ENCODE results near the gene RXRA.

The RXRA gene

GRCh38 chr9:134328341-134328840, 2.1 kb downstream of the RXRA start:
- peak overlapping the region; percentile 74 for H3K27ac Mint-ChIP-seq
- H3K4me1 Mint-ChIP-seq, result peaks cover 59% of the 10 kb centered on the region
- no peak for DNase-seq
- peak overlapping the region; percentile 78 for H3K4me3 Mint-ChIP-seq
- peaks cover 2% of the 10 kb centered on the region for H3K27me3 Mint-ChIP-seq (ENCODE audit: low read depth, poor library complexity)
- H3K9me3 Mint-ChIP-seq, result no peaks in the 10 kb centered on the region
- H3K36me3 Mint-ChIP-seq (ENCODE audit: low read depth), result no peaks in the 10 kb centered on the region
- TF ChIP-seq CTCF (IDR thresholded peaks at IDR 0.05), result no peak

GRCh38 chr9:134328841-134329575, 2.8 kb downstream of the RXRA start:
- Mint-ChIP-seq H3K4me1 (peaks cover 58% of the 10 kb centered on the region), H3K27ac (peak overlapping the region; percentile 75), H3K36me3 (ENCODE audit: low read depth) (no peaks in the 10 kb centered on the region), H3K4me3 (peak overlapping the region; percentile 78), H3K9me3 (no peaks in the 10 kb centered on the region), H3K27me3 (ENCODE audit: low read depth, poor library complexity) (peaks cover 2% of the 10 kb centered on the region)
- TF ChIP-seq CTCF (IDR thresholded peaks at IDR 0.05), result no peak
- no peak for DNase-seq

GRCh38 chr9:134329576-134329855, 3.3 kb downstream of the RXRA start:
- peaks cover 53% of the 10 kb centered on the region for H3K4me1 Mint-ChIP-seq

GRCh38 chr9:134329886-134330285, 3.6 kb downstream of the RXRA start:
- TF ChIP-seq CTCF (IDR thresholded peaks at IDR 0.05), result no peak
- no peaks in the 10 kb centered on the region for H3K9me3 Mint-ChIP-seq
- H3K27ac Mint-ChIP-seq, result no peak overlapping the region
- H3K4me3 Mint-ChIP-seq, result peak overlapping the region; percentile 5
- no peak for DNase-seq
- peaks cover 53% of the 10 kb centered on the region for H3K4me1 Mint-ChIP-seq
- H3K27me3 Mint-ChIP-seq (ENCODE audit: low read depth, poor library complexity), result peaks cover 2% of the 10 kb centered on the region
- H3K36me3 Mint-ChIP-seq (ENCODE audit: low read depth), result no peaks in the 10 kb centered on the region

More at GRCh38 chr9:134329576-134329855, 3.3 kb downstream of the RXRA start:
- no peak for DNase-seq
- no peak overlapping the region for H3K4me3 Mint-ChIP-seq
- H3K9me3 Mint-ChIP-seq, result no peaks in the 10 kb centered on the region
- H3K27me3 Mint-ChIP-seq (ENCODE audit: low read depth, poor library complexity), result peaks cover 2% of the 10 kb centered on the region
- H3K27ac Mint-ChIP-seq, result no peak overlapping the region
- no peak for TF ChIP-seq CTCF (IDR thresholded peaks at IDR 0.05)
- H3K36me3 Mint-ChIP-seq (ENCODE audit: low read depth), result no peaks in the 10 kb centered on the region

- H3K27ac Mint-ChIP-seq, result no peak overlapping the region
- H3K27me3 Mint-ChIP-seq (ENCODE audit: low read depth, poor library complexity), result peaks cover 2% of the 10 kb centered on the region
- no peaks in the 10 kb centered on the region for H3K36me3 Mint-ChIP-seq (ENCODE audit: low read depth)
- DNase-seq, result no peak
- peaks cover 58% of the 10 kb centered on the region for H3K4me1 Mint-ChIP-seq
- TF ChIP-seq CTCF (IDR thresholded peaks at IDR 0.05), result no peak
- no peak overlapping the region for H3K4me3 Mint-ChIP-seq
- no peaks in the 10 kb centered on the region for H3K9me3 Mint-ChIP-seq
Observed at GRCh38 chr9:134330590-134330989, 4.3 kb downstream of the RXRA start.

Measured in nephron progenitor cell (in vitro differentiated cells).